DMS153 treated with DMSO at 0.1 percent for 48 hours (cell line): ENCODE results near the gene OR2S2.

Experiments used
- DNase-seq: peaks from one replicate; lab custom pipeline; 2025; ENCODE audit not compliant: unreplicated experiment; lab: John Stamatoyannopoulos, UW

OR2S2 gene

DNA sequence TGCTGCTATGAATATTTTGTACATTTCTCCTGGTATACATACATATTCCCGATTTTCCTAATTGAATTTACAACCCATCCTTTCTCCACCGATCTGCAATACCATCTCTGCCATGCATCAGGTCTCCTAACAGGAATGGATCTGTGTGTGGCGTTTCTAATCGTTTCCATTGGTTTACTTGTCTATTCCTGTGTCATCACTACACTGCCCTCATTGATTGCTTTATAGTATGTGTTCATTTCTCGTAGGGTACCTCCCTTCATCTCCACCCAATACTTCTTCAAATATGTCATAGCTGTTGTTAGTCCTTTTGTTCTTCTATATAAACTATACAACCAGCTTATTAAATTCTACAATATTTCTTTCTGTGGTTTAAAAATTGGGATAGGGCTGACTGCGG, 7.1 kb upstream of the OR2S2 start:
- no peak for DNase-seq

DNA sequence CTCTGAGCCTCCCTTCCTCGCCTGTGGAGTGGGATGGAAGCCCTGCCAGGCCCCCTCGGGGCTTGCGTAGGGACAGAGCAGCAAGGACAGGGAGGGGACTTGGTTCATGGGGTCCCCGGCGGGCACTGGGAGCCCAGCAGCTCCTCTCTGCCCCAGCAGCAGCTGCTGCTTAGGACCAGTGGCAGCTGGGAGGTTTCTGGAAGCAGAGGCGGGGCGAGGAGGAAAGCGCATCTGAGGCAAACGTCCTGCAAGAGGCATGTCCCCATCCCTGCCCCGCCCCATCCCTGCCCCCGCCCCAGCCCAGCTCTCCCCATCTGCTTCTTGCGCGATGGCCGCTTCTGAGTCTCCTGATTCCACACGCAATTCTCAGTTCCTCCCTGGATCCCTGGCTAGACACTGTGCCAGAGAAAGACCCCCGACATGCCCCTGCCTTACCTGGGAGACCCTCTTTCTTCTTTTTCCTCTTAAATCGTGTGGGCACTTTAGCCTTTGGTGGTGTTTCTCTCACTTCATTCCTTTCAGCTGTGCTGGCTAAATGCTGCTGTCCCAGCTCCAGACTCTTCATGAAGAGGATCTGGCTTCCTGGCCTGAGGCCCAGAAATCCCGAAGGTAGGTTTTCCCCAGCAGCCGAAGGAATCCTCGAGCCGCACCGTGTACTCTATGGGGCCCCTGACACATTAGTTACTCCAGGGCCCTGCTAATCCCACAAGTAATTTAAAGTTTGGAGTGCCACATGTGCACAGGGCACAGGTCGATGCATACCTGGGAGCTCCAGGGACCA, 4.4 kb upstream of the OR2S2 start:
- no peak for DNase-seq

DNA sequence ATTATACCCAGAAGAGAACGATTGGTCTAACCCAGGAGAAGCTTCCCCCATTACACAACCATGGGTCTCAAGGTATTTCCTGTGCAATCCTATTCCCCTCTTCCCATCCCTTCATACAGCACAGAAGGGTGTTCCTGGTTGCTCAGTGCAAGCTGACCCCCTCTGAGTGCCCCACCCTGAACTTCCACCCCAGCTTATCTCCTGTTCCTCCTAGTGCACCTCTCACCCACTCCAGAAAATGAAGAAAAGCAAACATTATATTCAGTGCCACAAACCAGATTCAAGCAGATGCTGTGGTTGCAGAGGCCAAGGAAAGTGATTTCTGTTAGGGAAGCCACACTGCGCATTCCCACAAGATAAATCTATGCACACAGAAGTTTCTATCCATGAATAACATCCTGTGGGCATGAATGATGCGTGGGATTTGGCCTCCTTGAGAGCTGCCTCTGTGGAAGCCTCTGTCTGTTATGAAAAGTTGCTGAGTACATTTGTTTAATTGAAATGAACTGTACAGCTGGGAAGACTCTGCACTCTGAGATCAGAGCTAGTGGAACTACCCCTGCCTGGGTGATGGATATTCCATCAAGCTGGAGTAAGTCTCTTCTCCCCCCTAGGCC, 2.2 kb upstream of the OR2S2 start:
- DNase-seq = no peak

DNA sequence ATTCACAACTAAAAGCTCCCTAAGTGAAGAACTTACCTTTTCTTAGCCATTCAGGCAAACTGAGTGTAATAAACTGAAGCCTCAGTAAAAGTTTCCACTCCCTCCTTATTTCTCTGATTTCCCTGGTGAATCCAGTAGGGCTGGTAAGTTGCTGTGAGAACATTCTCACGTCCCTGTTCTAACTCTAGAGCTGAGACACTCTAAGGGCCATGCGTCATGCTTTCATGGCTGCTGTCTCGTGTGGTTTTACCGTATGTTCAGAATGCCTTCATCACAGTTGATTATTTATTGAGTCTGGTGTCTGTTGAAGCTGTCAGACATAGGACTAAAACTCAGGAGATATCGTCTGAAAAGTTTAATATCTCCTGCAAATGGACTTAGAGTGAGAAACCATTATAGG, 1.3 kb downstream of the OR2S2 start:
- DNase-seq = no peak

DNA sequence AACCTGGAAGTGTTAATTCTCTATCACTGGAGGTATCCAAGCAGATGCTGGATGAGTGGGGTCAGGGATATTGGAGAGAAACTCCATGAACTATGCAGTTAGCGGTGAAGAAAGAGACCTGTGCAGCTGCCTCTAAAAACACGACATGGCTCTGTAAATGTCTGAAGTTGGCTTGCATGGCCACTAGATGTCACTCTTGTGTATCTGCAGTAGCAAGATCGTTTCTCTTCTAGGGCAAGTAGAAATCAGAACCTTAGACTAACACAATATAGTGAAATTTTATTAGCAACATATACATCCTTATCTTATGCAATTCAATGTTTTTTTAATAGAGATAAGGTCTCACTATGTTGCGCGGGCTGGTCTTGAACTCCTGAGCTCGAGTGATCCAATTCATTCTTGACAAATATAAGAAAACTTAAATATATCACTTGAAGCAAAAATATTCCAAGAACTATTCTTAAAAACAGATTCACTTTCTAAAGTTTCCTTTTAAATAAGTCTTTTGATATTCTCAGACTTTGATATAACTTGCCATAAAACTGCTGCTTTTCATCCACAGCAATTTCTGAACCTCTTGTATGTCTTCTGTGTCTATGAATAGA, 2.9 kb downstream of the OR2S2 start:
- peak; percentile 67 for DNase-seq

DNA sequence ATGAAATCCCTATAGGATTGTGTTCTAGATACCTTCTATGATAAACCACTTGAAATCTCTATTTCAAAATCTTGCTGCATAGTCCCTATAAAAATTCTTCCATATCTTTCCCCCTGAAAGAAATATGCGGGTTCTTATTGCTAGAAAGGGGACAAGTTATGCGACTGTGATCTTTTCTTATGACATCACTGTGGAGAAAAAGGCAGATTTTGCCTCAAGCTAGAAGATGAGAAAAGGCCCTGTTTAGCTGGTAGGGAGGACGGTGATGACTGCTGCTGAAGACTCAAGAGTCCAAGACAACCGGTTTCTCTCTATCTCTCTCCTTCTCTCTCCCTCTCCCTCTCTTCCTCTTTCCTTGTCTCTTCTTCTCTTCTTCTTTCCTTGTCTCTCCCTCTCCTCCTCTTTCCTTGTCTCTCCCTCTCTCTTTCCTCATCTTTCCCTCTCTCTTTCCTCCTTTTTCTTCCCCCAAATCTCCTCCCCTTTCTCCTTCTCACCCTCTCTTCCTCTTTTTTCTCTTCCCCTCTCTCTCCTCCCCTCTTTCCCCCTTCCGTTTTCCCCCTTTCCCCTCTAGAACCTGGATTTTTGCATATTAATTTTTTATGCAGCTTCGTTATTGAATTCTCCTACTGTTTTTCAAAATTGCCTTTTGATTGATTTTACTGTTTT, 5.3 kb downstream of the OR2S2 start:
- no peak for DNase-seq

DNA sequence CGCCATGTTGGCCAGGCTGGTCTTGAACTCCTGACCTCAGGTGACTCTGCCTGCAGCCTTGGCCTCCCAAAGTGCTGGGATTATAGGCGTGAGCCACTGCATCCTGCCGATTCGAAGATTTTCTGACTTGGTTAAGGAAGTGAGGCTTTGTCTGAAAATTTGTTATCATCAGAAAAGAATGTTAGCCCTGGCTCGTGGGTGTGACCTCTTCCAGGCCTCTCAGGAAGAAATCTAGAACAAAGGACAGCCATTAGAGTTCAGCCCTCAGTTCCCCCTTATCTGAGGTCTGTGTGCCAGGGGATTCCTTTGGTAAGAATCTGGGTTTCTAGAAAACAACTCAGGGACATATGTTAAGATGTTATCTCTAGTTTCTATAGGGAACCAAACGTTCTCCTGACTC, 6.2 kb downstream of the OR2S2 start:
- DNase-seq = no peak

DNA sequence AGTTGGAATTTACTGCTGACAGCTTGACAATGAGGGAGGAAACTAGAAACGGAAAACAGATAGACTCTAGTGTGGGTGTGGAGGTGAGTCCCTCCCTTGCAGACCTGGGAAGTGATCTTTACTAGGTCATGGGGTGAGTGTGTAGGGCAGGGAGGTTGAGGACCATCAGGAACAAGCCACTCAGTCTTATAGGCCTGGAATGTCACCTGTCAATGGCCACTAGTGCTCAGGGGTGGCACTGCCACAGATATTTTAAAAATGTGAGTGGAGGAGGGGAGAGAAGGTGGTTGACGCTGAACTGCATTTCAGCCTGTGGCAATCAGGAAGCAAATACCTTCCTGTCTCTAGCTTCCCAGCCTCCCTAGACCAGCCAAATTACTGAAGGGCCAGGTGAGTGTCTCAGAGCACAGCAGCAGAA, 9.0 kb downstream of the OR2S2 start:
- DNase-seq = no peak

DNA sequence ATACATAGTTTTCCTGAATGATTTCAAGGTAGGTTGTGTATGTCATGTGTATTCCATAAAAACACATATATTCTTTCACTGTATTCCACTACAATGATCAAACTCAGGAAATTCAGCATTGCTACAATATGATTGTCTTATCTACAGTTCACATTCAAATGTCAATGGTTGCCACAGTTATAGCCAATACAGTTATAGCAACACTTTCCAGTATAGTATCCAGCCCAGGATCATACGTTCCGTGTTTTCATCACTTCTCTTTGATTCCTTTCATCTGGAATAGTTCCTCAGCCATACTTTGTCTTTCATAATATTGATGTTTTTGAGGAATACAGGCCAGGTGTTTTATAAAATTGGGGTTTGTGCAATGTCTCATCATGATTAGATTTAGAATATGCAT, 9.5 kb downstream of the OR2S2 start:
- DNase-seq = no peak

DNA sequence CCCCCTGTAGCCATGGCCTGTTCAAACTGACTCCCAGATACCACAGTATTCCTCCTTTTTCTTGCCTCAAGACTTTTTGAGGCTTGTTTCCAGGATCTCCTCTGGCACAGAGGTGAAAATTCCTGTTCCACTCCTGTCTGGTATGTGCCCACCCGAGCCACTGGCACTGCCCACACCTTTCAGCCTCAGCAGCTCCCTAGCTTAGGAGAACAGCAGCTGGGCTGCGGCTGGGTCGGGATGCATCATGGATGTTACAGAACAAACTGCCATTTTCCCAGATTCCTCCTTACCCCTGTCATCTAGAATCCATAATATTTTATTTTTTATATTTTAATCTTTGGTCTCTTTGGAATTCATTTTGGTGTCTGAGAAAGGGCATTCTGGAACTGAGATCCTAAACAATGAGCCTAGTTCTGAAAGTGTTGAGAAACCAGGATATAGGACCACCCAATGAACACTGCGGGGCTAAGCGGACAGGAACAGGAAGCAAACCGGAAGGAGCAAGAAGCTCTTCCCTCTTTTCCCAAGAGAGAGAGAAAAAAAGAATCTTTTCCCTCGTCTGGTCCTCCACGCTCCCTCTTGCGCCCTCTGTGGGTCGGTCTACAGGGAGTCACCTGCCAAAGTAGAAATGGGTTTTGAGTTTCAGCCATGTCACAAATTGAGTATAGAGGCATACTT, 12.5 kb downstream of the OR2S2 start:
- DNase-seq = peak; percentile 22

DNA sequence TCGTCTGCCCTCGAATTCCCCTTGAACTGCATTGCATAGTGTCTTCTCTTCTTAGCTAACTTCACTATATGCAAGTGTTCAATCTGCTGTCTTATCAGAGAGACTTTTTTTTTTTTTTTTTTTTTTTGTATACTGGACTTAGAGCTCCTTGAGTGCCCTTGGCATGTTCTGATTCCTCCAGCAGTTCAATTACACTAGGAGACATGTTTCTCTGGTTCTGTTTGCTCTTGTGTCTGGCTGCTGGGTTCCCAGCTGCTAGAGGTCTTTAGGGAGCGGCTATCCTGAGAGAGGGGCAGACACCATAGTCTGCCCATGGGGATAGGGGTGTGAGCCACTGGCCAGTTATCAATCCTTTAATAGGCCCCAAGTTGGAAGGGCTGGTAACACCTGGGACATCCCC, 13.1 kb downstream of the OR2S2 start:
- DNase-seq = no peak

DNA sequence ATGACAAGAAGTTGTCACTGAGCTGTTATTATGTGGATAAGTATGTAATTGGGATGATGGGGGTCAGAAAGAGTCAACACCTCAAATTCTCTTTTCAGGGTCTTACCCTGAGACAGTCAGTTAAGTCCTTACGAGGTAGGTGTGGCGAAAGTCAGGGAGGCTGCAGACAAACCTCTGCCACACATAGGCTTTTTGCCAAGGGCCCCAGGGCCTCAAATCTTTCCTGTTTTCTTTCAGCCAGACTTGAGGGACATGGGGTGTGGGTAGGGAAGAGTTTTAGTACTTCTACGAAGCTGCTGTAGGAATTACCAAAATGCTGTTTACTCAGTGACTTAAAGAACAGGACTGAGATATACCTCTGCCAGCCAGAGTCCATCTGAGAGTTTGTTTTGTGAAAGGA, 13.8 kb downstream of the OR2S2 start:
- no peak for DNase-seq

DNA sequence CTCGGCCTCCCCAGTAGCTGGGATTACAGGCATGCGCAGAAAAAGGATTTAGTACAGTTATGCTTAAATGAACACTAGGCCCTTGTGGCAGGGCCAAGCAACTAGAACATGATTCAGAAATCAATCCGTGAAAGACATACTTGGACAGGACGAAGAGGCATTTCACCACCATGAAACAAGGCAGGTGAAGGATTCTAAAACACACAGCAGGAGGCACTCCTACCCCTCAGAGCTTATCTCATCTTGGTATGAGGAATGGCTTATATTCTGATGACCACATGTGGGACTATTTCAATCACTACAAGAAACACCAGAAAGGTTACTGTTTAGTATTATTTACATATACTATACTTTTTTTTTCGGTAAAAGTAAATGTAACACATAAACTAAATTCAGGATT, 15.7 kb downstream of the OR2S2 start:
- no peak for DNase-seq

DNA sequence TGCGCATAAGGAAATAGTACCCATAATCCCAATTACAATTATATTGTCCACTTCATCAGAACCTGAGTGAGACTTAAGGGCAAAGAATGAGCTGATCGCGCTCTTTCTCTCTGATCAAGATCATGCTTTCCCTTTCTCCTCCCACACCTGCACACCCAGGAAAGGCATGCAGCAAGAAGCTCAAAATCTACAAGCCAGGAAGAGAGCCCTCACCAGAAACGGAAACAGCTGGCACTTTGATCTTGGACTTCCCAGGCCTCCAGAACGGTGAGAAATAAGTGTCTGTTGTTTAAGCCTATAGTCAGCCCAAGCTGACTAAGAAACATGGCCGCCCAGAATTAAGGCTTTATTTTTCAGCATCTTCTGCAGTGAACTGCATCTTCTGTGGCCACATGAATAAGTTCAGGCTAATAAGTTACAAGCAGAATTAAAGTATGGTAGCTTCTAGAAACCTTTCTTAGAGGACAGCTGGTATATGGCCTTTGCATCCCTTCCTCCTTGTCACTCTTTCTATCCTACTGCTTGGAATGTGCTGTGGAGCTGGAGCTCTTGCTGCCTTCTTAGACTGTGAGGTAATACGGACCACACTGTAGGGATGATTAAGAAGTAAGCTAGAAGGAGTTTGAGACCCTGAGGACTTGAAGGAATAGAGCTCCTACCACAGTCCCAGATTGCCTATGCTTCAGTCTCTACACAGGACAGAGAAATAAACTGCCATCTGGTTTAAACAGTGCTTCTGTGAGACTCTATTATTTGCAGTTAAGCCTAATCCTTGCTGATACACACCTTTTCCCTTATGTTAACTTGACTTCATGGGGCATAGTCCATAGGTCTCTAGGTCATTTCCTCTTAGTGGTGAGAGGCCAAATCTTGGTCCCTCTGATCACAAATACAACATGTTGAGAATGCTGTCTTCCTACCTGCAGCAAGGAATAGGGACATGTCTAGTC, 17.2 kb downstream of the OR2S2 start:
- no peak for DNase-seq

DNA sequence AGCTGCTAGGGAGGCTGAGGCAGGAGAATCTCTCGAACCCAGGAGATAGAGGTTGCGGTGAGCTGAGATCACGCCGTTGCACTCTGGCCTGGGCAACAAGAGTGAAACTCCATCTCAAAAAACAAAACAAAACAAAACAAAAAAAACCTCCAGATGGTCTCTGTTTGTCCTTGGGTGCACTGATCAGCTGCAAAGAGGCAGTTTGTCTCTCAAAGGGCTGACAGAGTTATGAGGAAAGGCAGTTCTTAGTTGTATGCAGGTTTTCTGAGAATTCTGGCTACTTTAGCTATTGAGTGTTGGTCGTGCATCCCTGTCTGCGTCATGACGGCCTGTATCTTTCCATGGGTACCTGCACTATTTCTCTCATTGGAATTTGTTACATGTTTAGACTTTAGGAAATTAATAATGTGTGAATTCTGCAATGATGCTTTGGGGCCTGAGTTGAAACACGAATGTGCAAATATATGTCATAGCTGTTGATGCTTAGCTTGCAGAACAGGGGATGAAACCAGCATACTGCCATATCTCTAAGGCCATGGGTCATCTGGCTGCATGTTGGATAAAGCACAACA, 18.2 kb downstream of the OR2S2 start:
- no peak for DNase-seq

DNA sequence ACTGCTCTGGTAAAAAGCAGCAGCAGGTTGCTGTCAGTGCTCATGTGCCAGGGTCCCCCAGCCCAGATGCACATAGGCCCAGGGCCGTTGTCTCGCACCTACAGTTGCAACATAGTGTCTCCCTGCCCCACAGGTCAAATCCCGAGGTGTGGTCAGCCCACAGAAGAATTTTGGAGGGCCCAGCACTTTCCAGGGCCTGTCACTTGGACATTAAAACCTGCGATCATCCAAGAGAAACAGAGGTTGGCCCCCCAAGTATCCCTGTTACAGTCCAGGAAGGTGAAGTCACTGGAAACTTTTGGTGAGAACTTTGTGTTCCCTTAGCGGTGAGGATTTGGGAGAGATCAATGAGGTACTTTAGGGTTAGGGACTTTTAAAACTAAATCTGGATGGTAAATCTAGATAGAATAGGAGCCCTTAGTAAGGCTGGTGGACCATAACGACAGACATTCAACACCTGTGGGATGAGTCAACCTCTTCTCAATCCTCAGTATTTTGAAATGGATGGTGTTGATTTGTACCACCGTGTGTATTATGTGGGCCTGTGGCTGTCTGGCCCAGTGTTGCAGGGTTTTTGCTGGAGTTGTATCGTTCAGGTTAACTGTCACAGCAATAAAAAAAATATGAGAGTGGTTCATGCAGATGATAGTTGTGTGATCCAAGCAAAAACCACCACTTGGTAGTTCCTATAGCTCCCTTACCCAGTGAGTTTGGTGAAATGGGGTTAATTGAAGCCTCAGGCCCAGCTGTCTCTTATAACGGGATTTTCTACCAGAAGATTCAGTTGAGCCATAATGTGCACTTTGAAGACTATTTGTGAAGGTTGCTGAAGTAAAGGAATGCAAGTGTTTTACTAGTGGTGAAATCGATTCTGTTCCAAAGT, 19.2 kb downstream of the OR2S2 start:
- no peak for DNase-seq

DNA sequence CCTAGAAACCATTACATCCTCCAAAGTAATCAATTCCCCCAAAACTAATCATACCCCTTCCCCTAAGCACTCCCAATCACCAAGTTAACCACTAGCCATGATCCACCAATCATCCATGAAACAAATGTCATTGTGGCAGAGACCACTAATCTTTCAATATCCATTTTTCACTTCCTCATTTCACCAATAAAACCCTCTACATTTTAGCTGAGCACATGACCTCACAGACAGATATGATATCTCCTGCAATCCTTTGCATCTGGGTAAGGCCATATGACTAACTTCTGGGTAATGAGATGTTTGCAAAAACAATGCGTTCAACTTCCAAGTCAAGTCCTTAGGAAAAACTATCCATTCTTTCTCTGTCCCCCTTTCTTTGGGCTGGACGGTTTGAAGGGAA, 20.7 kb downstream of the OR2S2 start:
- DNase-seq = no peak

DNA sequence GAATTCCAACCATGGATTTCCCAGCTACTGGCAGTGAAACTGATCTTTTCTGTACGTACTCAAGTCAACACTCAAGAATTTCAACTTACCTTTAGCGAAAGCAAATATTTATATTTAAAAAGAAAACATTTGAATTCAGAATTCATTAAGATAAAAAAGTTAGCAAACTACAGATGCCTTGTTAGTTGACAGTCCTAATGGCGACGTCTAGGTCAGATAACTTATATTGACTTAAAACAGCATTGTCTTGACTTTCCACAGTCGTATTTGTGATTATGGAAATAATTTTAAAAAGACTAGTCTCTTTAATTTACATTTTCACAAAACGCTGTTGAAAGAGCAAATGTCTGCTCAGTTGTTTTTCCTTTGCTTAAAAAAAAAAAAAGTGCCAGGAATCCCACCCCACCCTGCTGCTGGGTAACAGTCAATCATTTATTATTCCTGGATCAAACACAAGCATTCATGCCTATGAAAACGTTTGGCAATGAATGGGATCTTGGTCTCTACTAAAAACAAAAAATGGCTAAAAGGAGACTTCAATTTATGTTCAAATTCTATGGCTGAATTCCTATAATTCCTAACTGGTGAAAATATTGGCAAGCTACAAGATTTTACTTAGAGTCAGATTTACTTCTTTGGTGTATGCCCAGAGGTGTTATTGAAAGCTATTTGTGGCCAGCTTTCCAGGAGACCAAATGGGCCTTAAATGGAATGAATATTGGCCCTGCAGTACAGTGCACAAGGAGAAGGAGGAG, 22.0 kb downstream of the OR2S2 start:
- no peak for DNase-seq
